Neural cell (in vitro differentiated cells): ENCODE measurements around the gene KCNJ10. TPM values are rescaled to one million over a fixed set of nuclear protein-coding genes. Genes with fewer than 3 reads are reported as not detected.

Experiments
- H2AFZ ChIP-seq: fragments of 200-600, 300-800 bp; sonication (generic), shearing (Covaris generic); 2 replicates; pipeline ENCODE4 v1.6.0; 2014; ENCODE audit warnings: low read depth, mild to moderate bottlenecking, antibody characterized with exemption, low read length, moderate library complexity
- H3F3A ChIP-seq: fragments of 200-600 bp; shearing (Covaris generic); 2 replicates; pipeline ENCODE4 v1.6.1; 2016; ENCODE audit warnings: mild to moderate bottlenecking, moderate library complexity, mixed read lengths, antibody characterized with exemption, low read length; ENCODE audit not compliant: insufficient read depth, poor library complexity, severe bottlenecking
- H3K27ac ChIP-seq: fragments of 200-600, 300-800 bp; sonication (generic), shearing (Covaris generic); 2 replicates; pipeline ENCODE4 v1.5.1; 2014; ENCODE audit warnings: mild to moderate bottlenecking, low read length, moderate library complexity
- H3K27me3 ChIP-seq: fragments of 300-800, 200-600 bp; sonication (generic), shearing (Covaris generic); 2 replicates; pipeline ENCODE4 v1.6.0; 2014; ENCODE audit warnings: mild to moderate bottlenecking, low read depth, low read length, moderate library complexity; ENCODE audit not compliant: insufficient read depth
- H3K36me3 ChIP-seq: fragments of 300-800, 200-600 bp; sonication (generic), shearing (Covaris generic); 2 replicates; pipeline ENCODE4 v1.5.1; 2014; ENCODE audit warnings: mild to moderate bottlenecking, antibody characterized with exemption, low read length, moderate library complexity; ENCODE audit not compliant: insufficient read depth
- H3K4me2 ChIP-seq: fragments of 300-800, 200-600 bp; sonication (generic), shearing (Covaris generic); 2 replicates; pipeline ENCODE4 v1.6.0; 2014; ENCODE audit warnings: mild to moderate bottlenecking, low read length
- H3K4me3 ChIP-seq: fragments of 300-800, 200-600 bp; sonication (generic), shearing (Covaris generic); 2 replicates; pipeline ENCODE4 v1.5.1; 2014; ENCODE audit warnings: mild to moderate bottlenecking, low read length, moderate library complexity
- H3K79me2 ChIP-seq: fragments of 200-600 bp; shearing (Covaris generic); replicated peaks from 2 replicates; pipeline ENCODE4 v1.6.0; 2014; ENCODE audit warnings: mild to moderate bottlenecking, low read length, moderate library complexity; ENCODE audit not compliant: insufficient read depth
- H3K9ac ChIP-seq: fragments of 300-800, 200-600 bp; sonication (generic), shearing (Covaris generic); 2 replicates; pipeline ENCODE4 v1.6.1; 2016; ENCODE audit warnings: mild to moderate bottlenecking, low read length, mixed read lengths
- H3K9me2 ChIP-seq: fragments of 200-600 bp; shearing (Covaris generic); 2 replicates; pipeline ENCODE4 v1.6.1; 2016; ENCODE audit warnings: mild to moderate bottlenecking, low read length, mixed read lengths; ENCODE audit not compliant: insufficient read depth
- H3K9me3 ChIP-seq: fragments of 200-600, 300-800 bp; sonication (generic), shearing (Covaris generic); 2 replicates; pipeline ENCODE4 v1.6.1; 2016; ENCODE audit warnings: mild to moderate bottlenecking, mixed run types, low read length, moderate library complexity, mixed read lengths
- H4K20me1 ChIP-seq: fragments of 200-600 bp; shearing (Covaris generic); 2 replicates; pipeline ENCODE4 v1.6.1; 2016; ENCODE audit warnings: mild to moderate bottlenecking, mixed run types; ENCODE audit not compliant: insufficient read depth
- CTCF ChIP-seq: fragments of 450-650 bp; IDR thresholded peaks from 2 replicates; pipeline ENCODE4 v1.5.1; 2014; ENCODE audit warnings: antibody characterized with exemption, mild to moderate bottlenecking, moderate library complexity; ENCODE audit not compliant: poor library complexity, severe bottlenecking
- EP300 ChIP-seq: fragments of 450-650 bp; conservative IDR thresholded peaks from 2 replicates; pipeline ENCODE4 v1.6.1; 2014; ENCODE audit warnings: antibody characterized with exemption, mild to moderate bottlenecking, moderate library complexity; ENCODE audit not compliant: poor library complexity, severe bottlenecking
- EZH2 ChIP-seq: fragments of 200-600, 300-800 bp; shearing (Covaris generic), sonication (generic); IDR thresholded peaks from 2 replicates; pipeline ENCODE4 v1.6.1; 2014; ENCODE audit warnings: antibody characterized with exemption, low read length, borderline replicate concordance, mild to moderate bottlenecking; ENCODE audit not compliant: insufficient read depth, poor library complexity, severe bottlenecking
- MXI1 ChIP-seq: fragments of 450-650 bp; conservative IDR thresholded peaks from 2 replicates; pipeline ENCODE4 v1.6.1; 2014; ENCODE audit warnings: antibody characterized with exemption, mild to moderate bottlenecking; ENCODE audit not compliant: poor library complexity, severe bottlenecking
- POLR2AphosphoS5 ChIP-seq: IDR thresholded peaks from 2 replicates; pipeline ENCODE4 v1.6.1; 2012
- RAD21 ChIP-seq: fragments of 450-650 bp; conservative IDR thresholded peaks from 2 replicates; pipeline ENCODE4 v1.6.1; 2014; ENCODE audit warnings: antibody characterized with exemption, mild to moderate bottlenecking, moderate library complexity
- REST ChIP-seq: IDR thresholded peaks from 2 replicates; pipeline ENCODE4 v1.6.1; 2012; ENCODE audit warnings: borderline replicate concordance
- SMC3 ChIP-seq: fragments of 450-650 bp; conservative IDR thresholded peaks from 2 replicates; pipeline ENCODE4 v1.6.1; 2014; ENCODE audit warnings: antibody characterized with exemption, mild to moderate bottlenecking, moderate library complexity; ENCODE audit not compliant: poor library complexity
- TAF1 ChIP-seq: IDR thresholded peaks from 2 replicates; pipeline ENCODE4 v1.6.1; 2012; ENCODE audit warnings: low read depth
- polyA plus RNA-seq: library from polyadenylated mRNA; depleted of rRNA; stranded (reverse); fragments of >200 nt; gene quantifications from 2 replicates; pipeline ENCODE4 v1.2.3, GENCODE V29; 2014

Gene KCNJ10
- polyA plus RNA-seq, 1 donor from 2014 or later: not detected

- Histone ChIP-seq H3K9me3 (no peaks in the 10 kb centered on the region), H3K79me2 (no peaks in the 10 kb centered on the region), H3K9me2 (no peaks in the 10 kb centered on the region), H3F3A (peaks cover 5% of the 10 kb centered on the region), H2AFZ (peak overlapping the region; percentile 65), H3K4me2 (peak overlapping the region; percentile 74), H3K36me3 (no peaks in the 10 kb centered on the region), H3K4me3 (peak overlapping the region; percentile 83), H4K20me1 (no peaks in the 10 kb centered on the region), H3K27ac (peak overlapping the region; percentile 82), H3K27me3 (no peaks in the 10 kb centered on the region), H3K9ac (peak overlapping the region; percentile 65)
- TF ChIP-seq SMC3 (no peak), POLR2AphosphoS5 (no peak), REST (no peak), TAF1 (no peak), EP300 (no peak)
Measured at GRCh38 chr1:160030657-160031364, 39.1 kb downstream of the KCNJ10 start.

- Histone ChIP-seq H2AFZ (no peak overlapping the region), H3K4me3 (no peak overlapping the region), H3F3A (peaks cover 5% of the 10 kb centered on the region), H3K4me2 (peak overlapping the region; percentile 4), H3K9me2 (no peaks in the 10 kb centered on the region), H3K27me3 (no peaks in the 10 kb centered on the region), H3K27ac (no peak overlapping the region), H3K9ac (no peak overlapping the region), H3K79me2 (no peaks in the 10 kb centered on the region), H3K9me3 (no peaks in the 10 kb centered on the region), H3K36me3 (no peaks in the 10 kb centered on the region), H4K20me1 (no peaks in the 10 kb centered on the region)
- TF ChIP-seq RAD21 (no peak), SMC3 (no peak), EZH2 (no peak), POLR2AphosphoS5 (no peak), REST (no peak), CTCF (no peak), MXI1 (no peak), EP300 (no peak)
Measured at GRCh38 chr1:160028426-160028825, 41.5 kb downstream of the KCNJ10 start.
